A204.1 (cell line): ENCODE measurements around the gene NPAP1.
"Not testable (repeated sequence)": the region's sequence is repeated elsewhere in the genome, so short reads cannot be mapped to it uniquely, and the experiment has no call there.

Experiments used
- FAIRE-seq: peaks from 2 replicates; lab custom pipeline; 2012; peaks lifted over from hg19 to GRCh38; lab: Jason Lieb, UNC

NPAP1 gene, protein sequence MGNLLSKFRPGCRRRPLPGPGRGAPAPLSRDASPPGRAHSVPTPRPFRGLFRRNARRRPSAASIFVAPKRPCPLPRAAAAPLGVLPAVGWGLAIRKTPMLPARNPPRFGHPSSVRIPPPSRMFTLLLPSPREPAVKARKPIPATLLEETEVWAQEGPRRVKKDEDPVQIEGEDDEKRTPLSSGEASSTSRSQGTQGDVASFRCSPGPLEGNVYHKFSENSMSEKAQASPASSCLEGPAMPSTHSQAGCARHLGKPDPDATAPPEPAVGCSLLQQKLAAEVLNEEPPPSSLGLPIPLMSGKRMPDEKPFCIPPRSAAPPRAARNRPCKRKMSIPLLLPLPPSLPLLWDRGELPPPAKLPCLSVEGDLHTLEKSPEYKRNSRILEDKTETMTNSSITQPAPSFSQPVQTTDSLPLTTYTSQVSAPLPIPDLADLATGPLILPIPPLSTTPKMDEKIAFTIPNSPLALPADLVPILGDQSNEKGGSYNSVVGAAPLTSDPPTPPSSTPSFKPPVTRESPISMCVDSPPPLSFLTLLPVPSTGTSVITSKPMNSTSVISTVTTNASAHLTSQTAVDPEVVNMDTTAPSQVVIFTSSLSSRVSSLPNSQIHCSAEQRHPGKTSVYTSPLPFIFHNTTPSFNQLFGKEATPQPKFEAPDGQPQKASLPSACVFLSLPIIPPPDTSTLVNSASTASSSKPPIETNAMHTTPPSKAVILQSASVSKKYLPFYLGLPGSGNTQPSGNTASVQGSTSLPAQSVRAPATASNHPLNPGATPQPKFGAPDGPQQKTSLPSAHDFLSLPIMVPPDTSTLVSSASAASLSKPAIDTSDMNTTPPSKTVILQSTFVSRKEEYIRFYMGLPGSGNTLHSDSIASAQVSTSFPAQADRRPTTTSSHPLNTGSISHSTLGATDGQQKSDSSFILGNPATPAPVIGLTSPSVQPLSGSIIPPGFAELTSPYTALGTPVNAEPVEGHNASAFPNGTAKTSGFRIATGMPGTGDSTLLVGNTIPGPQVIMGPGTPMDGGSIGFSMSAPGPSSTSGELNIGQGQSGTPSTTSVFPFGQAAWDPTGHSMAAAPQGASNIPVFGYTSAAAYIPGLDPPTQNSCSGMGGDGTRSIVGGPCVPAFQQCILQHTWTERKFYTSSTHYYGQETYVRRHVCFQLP

DNA sequence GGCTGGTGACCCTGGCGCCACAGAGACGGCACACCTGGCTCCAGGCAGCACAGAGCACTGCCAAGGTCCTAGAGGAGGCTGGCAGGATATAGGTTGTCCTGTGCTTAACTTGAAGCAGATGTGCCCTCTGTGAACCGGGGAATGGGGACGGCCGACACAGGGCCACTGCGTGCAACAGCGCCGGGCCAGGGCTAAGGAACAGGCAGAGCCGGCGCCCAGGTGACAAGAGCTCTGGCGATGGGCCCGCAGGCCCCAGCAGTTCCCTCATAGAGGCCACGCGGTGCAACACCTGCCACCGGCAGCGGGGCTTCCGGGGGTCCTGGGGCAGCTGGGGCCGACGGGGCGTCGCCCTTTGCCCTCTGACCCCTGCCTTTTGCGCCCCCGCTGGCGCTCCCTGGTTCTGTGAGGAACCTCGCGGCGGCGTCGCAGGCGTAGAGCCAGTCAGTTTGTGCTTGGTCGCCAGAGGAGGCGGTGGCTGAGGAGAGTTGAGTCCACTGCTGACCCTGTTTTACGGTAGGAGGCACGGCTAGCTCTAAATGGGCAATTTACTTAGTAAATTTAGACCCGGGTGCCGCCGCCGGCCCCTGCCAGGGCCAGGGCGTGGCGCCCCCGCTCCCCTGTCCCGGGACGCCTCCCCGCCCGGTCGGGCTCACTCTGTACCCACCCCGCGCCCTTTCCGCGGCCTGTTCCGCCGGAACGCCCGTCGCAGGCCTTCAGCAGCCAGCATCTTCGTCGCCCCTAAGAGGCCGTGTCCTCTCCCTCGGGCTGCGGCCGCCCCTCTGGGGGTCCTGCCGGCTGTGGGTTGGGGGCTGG, at the start of gene NPAP1:
NPAP1 (plus strand) TSS at position 444 of the 813 bp plus-strand sequence; CDS start at position 537, 93 bp downstream.
- FAIRE-seq: no peak

DNA sequence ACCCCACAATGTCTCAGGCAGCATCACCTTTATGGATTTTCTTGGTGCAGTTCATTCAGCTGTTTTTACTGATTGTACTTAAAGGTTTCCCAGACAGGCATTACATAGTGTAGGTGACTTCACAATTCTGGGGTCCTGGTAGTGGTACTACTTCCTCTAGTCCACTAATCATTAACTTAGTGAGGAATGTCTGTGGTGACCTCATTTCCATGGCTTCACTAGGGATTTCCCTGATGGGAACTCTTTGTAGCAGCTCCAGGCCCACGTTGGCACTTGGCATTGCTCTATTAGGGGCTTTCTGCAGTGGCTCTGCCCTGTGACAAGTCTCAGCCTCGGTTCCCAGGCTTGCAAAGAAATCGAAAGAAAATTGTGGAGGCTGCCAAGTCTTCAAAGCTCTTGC, 48.1 kb upstream of the NPAP1 start:
- FAIRE-seq: no peak

DNA sequence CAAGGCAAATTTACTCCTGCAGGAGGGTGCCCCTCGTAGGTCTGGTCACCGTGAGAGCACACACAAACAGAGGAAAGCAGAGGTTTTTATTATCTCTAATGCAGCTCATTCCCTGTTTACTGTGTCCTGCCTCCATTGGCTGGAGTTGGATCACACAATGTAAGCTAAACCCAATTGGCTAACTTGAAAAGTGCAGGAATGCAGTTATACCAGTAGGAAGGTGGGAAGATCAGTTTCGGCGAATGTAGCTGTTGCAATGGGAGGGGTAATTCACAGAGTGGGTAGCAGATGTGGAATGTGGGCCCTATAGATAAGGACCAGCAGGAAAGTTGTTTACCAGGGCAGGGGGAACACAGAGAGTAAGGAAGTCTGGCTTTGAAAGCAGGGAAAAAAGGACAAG, 42.5 kb upstream of the NPAP1 start:
- no peak for FAIRE-seq

DNA sequence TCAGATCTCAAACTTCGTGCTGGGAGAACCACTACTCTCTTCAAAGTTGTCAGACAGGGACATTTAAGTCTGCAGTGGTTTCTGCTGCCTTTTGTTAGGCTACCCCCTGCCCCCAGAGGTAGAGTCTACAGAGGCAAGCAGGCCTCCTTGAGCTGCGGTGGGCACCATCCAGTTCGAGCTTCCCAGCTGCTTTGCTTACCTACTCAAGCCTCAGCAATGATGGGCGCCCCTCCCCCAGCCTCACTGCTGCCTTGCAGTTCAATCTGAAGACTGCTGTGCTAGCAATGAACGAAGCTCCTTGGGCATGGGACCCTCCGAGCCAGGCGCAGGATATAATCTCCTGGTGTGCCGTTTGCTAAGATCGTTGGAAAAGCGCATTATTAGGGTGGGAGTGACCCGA, 36.2 kb upstream of the NPAP1 start:
- not testable (repeated sequence) for FAIRE-seq

DNA sequence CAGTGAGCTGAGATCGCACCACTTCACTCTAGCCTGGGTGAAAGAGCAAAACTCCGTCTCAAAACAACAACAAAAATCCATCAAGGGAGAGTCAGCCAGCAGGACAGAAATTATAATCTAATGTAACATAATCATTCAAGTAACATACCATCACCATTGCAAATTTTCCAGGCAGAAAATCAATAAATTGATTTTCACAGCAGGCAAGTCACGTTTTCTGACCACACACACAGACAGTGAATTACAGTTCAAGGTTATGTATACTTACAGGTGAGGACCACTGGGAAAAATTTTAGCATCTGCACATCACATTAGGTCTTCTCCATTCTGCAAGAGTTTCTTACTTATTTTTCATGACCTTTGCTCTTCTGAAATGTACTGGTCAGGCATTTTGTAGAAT, 29.9 kb upstream of the NPAP1 start:
- FAIRE-seq: no peak

DNA sequence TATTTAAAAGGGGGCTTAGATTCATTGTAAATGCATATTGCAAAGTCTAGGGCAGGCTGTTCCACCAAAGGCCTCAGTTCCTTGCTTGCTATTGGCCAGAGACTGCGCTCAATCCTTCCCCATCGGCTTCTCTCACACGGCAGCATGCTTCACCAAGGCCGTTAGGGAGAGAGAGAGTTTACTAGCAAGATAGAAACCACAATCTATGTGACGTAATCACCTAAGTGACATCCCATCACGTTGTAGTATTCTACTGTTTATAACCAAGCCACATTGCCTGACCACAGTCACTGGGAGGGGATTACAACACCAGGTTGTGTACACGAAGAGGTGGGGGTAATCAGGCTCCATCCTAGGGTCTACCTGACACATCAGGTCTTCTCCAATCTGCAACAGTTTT, 16.0 kb upstream of the NPAP1 start:
- no peak for FAIRE-seq

DNA sequence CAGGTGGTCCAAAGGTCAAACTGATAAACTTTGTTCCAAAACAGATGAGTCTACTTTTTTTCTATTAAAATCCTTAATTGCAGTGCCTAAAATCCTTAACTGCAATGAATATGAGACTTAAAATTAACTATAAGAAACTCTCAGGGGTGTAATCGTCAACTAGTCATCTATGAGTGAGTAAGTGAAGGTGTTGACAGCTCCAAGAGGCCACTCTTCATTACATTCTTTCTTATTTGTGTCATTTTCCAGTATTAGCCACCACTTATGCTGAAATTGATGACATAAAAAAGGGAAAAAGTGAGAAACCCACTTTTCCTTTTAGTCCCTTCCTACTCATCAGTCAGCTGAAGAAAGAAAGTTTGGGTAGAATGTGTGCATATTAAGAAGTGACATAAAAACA, 12.6 kb upstream of the NPAP1 start:
- no peak for FAIRE-seq

DNA sequence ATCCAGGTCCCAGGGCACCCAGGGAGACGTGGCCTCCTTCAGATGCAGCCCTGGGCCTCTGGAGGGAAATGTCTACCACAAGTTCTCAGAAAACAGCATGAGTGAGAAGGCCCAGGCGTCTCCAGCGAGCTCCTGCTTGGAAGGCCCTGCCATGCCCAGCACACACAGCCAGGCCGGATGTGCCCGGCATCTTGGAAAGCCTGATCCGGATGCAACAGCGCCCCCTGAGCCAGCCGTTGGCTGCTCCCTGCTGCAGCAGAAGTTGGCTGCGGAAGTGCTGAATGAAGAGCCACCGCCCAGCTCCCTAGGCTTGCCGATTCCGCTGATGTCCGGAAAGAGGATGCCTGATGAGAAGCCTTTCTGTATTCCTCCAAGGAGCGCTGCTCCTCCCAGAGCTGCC, 856 bp downstream of the NPAP1 start:
- FAIRE-seq: no peak

DNA sequence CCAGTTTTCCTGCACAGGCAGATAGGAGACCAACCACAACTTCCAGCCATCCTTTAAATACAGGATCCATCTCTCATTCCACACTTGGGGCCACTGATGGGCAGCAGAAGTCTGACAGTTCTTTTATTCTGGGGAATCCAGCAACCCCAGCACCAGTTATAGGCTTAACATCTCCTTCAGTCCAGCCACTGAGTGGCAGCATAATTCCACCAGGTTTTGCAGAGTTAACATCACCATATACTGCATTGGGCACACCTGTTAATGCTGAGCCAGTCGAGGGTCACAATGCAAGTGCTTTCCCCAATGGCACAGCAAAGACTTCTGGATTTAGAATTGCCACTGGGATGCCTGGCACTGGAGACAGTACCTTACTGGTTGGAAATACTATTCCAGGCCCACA, 2.9 kb downstream of the NPAP1 start:
- no peak for FAIRE-seq

DNA sequence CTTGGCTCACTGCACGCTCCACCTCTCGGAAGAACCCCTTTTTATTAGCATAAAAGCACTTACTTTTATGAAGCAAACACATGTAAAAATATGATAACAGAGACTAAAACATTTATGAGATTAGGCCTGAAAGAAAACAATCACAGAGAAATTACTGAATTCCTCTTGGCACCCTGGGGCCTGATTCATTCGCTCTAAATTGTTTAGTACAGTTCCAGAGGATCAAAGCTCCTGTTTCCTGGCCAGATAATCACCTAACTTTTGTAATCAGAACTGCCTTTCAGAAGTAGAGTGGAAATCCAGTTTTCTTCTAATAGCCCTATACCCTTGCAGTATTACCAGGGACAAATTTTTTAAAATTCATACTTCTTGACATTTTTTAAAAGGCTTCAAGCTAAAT, 6.4 kb downstream of the NPAP1 start:
- no peak for FAIRE-seq

DNA sequence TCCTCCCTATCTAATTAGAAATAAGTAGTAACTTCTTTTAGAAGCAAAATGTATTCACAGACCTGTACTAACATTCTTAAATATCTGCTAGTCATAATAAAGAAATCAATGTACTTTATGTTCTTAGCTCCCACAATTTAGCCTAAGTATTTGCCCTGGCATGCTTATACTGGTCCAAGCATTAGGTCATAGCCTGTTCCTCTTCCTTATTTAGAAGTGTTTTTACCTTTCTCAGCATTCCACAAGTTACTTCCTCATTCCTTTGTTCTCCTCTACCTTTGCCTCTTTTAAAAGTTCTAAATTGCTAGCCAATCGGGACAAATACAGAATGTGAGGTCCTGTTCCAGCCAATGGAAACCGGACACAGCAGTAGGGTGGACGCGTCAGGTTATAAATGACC, 7.3 kb downstream of the NPAP1 start:
- not testable (repeated sequence) for FAIRE-seq

DNA sequence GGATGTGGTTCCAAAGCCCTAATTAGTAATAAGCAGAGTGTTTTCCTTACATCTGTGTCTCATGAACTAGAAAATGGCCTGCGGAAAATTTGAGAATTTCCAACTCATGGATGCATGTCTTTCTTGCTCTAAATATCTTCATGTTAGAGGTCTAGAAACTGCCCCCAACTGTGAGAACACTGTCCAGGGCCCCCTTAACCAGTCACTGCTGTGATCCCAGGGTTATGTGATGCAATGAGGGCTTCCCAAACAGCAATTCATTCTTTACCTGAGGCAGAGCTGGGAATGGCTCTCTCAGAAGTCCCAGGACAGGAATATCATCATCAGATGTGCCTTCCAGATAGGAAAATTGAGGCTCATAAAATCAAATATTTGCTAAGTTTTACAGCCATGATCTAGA, 8.2 kb downstream of the NPAP1 start:
- FAIRE-seq: no peak

DNA sequence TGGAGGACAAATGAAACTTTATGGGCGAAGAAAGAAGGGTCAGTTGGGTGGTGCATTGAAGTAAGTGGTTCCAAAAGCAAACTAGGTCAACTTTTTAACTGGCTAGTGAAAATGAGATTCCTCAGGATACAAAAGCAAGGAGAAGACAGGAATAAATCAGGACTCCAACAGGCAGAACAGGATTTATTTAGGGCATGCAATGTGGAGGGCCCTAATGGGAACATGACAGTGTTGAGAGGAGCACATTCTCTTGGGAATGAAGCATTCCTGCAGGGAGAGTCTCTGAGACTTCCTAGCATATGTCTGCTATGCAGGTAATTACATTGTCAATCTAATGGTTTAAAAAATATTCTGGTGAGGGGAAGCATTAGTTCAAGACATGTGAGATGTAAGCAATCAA, 8.7 kb downstream of the NPAP1 start:
- FAIRE-seq: no peak

DNA sequence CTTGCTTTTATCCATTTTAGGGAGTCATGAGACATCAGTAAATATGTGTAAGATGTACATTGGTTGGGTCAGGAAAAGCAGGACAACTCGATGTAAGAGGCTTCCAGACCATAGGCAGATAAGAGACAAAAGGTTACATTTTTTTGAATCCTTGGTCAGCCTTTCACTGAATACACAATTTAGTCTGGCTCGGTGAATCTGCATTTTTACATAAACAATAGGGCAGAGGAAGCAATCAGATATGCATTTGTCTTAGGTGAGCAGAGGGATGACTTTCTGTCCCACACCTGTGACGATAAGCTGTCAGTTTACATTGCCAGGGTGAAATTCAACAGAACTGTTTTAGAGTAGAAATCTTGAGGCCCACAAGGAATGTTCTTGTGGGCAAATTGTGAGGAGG, 20.6 kb downstream of the NPAP1 start:
- FAIRE-seq: no peak

DNA sequence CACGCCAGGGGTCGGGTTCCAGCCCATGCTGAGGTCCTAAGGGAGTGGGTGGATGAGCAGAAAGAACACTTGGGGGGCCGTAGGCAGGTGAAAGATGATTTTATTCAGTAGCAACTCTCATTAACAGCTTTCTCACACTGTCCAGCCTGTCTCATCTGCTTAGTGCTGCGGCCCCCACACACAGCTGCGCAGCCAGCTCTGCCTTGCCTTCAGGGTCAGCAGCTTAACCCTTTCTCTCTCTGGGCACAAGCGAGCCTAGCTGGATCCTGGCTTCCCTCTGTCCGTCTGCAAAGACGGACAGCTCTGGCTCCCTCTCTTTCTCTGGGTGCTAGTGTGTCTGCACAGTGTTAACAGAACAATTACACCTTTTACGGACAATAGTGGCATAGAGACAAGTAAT, 21.3 kb downstream of the NPAP1 start:
- no peak for FAIRE-seq

DNA sequence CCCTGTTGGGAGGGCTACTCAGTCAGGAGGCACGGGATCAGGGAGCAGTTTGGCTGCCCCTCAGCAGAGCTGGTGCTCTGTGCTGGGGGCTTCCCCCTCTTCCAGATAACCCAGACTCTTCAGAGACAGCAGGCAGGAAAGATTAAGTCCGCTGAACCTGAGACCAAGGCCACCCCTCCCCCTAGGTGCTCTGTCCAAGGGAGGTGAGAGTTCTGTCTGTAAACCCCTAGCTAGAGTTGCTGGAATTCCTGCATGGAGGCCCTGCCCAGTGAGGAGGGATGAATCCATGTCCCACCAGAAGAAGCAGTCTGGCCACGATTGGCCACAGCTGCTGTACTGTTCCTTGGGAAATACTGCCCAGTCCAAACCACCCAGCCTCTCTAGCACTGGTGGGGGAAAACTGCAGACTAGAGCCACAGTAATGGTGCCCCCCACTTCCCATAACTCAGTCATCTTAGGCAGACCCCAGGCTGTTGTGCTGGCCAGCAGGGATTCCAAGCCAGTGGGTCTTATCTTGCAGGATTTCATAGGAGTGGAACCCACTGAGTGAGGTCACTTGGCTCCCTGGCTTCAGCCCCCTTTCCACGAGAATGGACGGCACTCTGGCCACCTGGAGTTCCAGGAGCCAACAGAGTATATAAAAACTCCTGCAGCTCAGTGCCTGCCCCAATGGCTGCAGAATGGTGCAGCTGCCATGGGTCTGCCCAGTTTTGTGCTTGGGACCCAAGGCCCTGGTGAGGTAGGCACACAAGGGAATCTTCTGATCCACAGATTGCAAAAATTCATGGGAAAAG, 42.9 kb downstream of the NPAP1 start:
- FAIRE-seq: no peak

DNA sequence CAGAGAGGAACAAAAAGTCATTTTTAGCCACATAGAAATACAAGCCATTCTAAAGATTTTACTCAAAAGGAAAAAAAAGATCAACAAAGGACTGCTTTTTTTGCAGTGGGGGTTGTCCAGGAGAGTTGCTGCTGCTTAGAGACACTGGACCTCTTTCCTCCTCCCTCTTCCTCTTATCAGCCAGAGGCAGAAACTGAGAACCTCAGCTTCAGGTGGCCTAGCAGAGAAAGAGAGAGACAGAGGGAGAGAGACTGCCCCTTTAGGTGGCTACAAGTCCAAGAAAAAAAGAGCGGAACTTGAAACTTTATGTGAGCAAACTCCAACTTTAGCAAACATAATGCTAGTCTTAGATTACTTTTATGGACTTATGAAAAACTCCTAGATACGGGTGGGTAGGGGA, 54.2 kb downstream of the NPAP1 start:
- FAIRE-seq: no peak
